ENCODE data around the gene ANO6. TPM values are rescaled to one million over a fixed set of nuclear protein-coding genes. Genes with fewer than 3 reads are reported as not detected.

Gene ANO6
- 35.8 and 43.5 TPM in 2 replicates for total RNA-seq

GRCh38 chr12:45215419-45216229, at the start of gene ANO6:
Gene ANO6, plus strand, starts transcription at chr12:45216095. Its CDS starts 227 bp downstream, at chr12:45216322.

Other genes starting within 250 kb of the ANO6 start
- not detected in 2 replicates for gene DBX2, start 165.0 kb upstream of the ANO6 start, total RNA-seq